EH (cell line): ENCODE measurements around the gene DUS1L.

ENCODE experiments used
- DNase-seq: peaks from one replicate; pipeline ENCODE4 v3.0.0-alpha.2; 2015; ENCODE audit warnings: low read depth

The DUS1L gene

GRCh38 chr17:82012640-82013295 lies 52.8 kb downstream of the DUS1L start:
- DNase-seq = peak; percentile 60

GRCh38 chr17:82012261-82012639 lies 53.4 kb downstream of the DUS1L start:
- no peak for DNase-seq

GRCh38 chr17:82011617-82012187 lies 53.9 kb downstream of the DUS1L start:
- DNase-seq = no peak

GRCh38 chr17:82010575-82011525 lies 54.8 kb downstream of the DUS1L start:
- DNase-seq = no peak

GRCh38 chr17:82009413-82009812 lies 56.2 kb downstream of the DUS1L start:
- no peak for DNase-seq

GRCh38 chr17:82008941-82009405 lies 56.6 kb downstream of the DUS1L start:
- no peak for DNase-seq

- no peak for DNase-seq
These were observed 57.2 kb downstream of the DUS1L start for GRCh38 chr17:82008258-82008940.
